ENCODE data around the gene MARK3.

The MARK3 gene

GRCh38 chr14:103385152-103385928, at the start of gene MARK3:
TSS of gene MARK3 (plus strand) at chr14:103385415. CDS start at chr14:103386030, 615 bp downstream.
- TF ChIP-seq CTCF (IDR thresholded peaks at IDR 0.05; ENCODE audit: borderline replicate concordance, insufficient read depth, low read depth, low read length), result peak; percentile 12; the same call in 1 of the 2 replicates

GRCh38 chr14:103336191-103336590, 49.0 kb upstream of the MARK3 start:
- no peak for TF ChIP-seq CTCF (IDR thresholded peaks at IDR 0.05; ENCODE audit: borderline replicate concordance, insufficient read depth, low read depth, low read length)
- no peak overlapping the region for H3K4me3 ChIP-seq (ENCODE audit: low read depth, low read length)

More at GRCh38 chr14:103385152-103385928, at the start of gene MARK3:
- peak within 1 kb of the TSS; percentile 98 for H3K4me3 ChIP-seq (ENCODE audit: low read depth, low read length)

- H3K4me3 ChIP-seq (ENCODE audit: low read depth, low read length), result no peak overlapping the region
- TF ChIP-seq CTCF (IDR thresholded peaks at IDR 0.05; ENCODE audit: borderline replicate concordance, insufficient read depth, low read depth, low read length), result no peak
These were observed 47.4 kb upstream of the MARK3 start for GRCh38 chr14:103337794-103338193.

- no peak overlapping the region for H3K4me3 ChIP-seq (ENCODE audit: low read depth, low read length)
- TF ChIP-seq CTCF (IDR thresholded peaks at IDR 0.05; ENCODE audit: borderline replicate concordance, insufficient read depth, low read depth, low read length), result no peak
These were observed 45.7 kb upstream of the MARK3 start for GRCh38 chr14:103339561-103339960.

GRCh38 chr14:103340480-103341212, 44.6 kb upstream of the MARK3 start:
- TF ChIP-seq CTCF (IDR thresholded peaks at IDR 0.05; ENCODE audit: borderline replicate concordance, insufficient read depth, low read depth, low read length), result no peak
- no peak overlapping the region for H3K4me3 ChIP-seq (ENCODE audit: low read depth, low read length)

- H3K4me3 ChIP-seq (ENCODE audit: low read depth, low read length), result no peak overlapping the region
- no peak for TF ChIP-seq CTCF (IDR thresholded peaks at IDR 0.05; ENCODE audit: borderline replicate concordance, insufficient read depth, low read depth, low read length)
These were observed 43.7 kb upstream of the MARK3 start for GRCh38 chr14:103341250-103342129.
